Activated B cell treated with CpG ODN at 0.5 μM for 24 hours (primary cell): ENCODE measurements around the gene SCN4B. TPM values are rescaled to one million over a fixed set of nuclear protein-coding genes. Genes with fewer than 3 reads are reported as not detected.

Source experiments
- ATAC-seq: fragments of 200-7000 bp; cut with Tn5 transposase; one replicate; pipeline ENCODE4 v1.10.0; 2021; ENCODE audit warnings: low read depth, mild to moderate bottlenecking, moderate library complexity
- CTCF ChIA-PET: fragments of 350-600 bp; sonication (Branson Sonifier 250); formaldehyde crosslinking; loops from one replicate; lab custom pipeline; 2021; ENCODE audit warnings: antibody characterized with exemption; lab: Charles Lee
- POLR2A ChIA-PET: fragments of 350-600 bp; sonication (Branson Sonifier 250); formaldehyde crosslinking; loops from one replicate; lab custom pipeline; 2021; ENCODE audit warnings: antibody characterized with exemption; lab: Charles Lee
- DNase-seq: peaks from one replicate; pipeline ENCODE4 v3.0.0; 2022
- H3K27ac Mint-ChIP-seq: one replicate; pipeline ENCODE4 v1.8.0; 2020; ENCODE audit warnings: mixed read lengths
- H3K27me3 Mint-ChIP-seq: one replicate; pipeline ENCODE4 v1.8.0; 2021; ENCODE audit warnings: mixed read lengths
- H3K36me3 Mint-ChIP-seq: one replicate; pipeline ENCODE4 v1.8.0; 2021; ENCODE audit warnings: low read depth, mixed read lengths
- H3K4me1 Mint-ChIP-seq: one replicate; pipeline ENCODE4 v1.8.0; 2021; ENCODE audit warnings: mixed read lengths
- H3K4me3 Mint-ChIP-seq: one replicate; pipeline ENCODE4 v1.8.0; 2020; ENCODE audit warnings: mild to moderate bottlenecking, mixed read lengths
- H3K9me3 Mint-ChIP-seq: one replicate; pipeline ENCODE4 v1.8.0; 2020; ENCODE audit warnings: mixed read lengths
- intact Hi-C: fragments of 100-400 bp; cut with micrococcal nuclease; formaldehyde crosslinking; loops from one replicate; pipeline ENCODE4 v1.15.1; 2024
- total RNA-seq: library from RNA; stranded (reverse); gene quantifications from 2 replicates; pipeline ENCODE4 v1.2.3, GENCODE V29; 2022
- TF ChIP-seq, protein P1 (sequence below): fragments of 200-600 bp; IDR thresholded peaks from one replicate; pipeline ENCODE4 v1.8.0; 2022; ENCODE audit warnings: antibody characterized with exemption, mild to moderate bottlenecking

Gene SCN4B
- total RNA-seq, 1 donor from 2014 or later, result not detected

- ChIA-PET POLR2A (no interaction called here), CTCF (no interaction called here)
- no peak for DNase-seq
- Mint-ChIP-seq H3K4me3 (no peak overlapping the region), H3K9me3 (no peaks in the 10 kb centered on the region), H3K36me3 (no peaks in the 10 kb centered on the region), H3K27me3 (peaks cover 35% of the 10 kb centered on the region), H3K4me1 (no peaks in the 10 kb centered on the region), H3K27ac (no peak overlapping the region)
- TF ChIP-seq, protein P1, sequence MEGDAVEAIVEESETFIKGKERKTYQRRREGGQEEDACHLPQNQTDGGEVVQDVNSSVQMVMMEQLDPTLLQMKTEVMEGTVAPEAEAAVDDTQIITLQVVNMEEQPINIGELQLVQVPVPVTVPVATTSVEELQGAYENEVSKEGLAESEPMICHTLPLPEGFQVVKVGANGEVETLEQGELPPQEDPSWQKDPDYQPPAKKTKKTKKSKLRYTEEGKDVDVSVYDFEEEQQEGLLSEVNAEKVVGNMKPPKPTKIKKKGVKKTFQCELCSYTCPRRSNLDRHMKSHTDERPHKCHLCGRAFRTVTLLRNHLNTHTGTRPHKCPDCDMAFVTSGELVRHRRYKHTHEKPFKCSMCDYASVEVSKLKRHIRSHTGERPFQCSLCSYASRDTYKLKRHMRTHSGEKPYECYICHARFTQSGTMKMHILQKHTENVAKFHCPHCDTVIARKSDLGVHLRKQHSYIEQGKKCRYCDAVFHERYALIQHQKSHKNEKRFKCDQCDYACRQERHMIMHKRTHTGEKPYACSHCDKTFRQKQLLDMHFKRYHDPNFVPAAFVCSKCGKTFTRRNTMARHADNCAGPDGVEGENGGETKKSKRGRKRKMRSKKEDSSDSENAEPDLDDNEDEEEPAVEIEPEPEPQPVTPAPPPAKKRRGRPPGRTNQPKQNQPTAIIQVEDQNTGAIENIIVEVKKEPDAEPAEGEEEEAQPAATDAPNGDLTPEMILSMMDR, result no peak
- intact Hi-C loops, result no loop called here
- no peak for ATAC-seq
Observed at GRCh38 chr11:118164885-118165284, 12.3 kb upstream of the SCN4B start.

GRCh38 chr11:118163494-118163893, 10.9 kb upstream of the SCN4B start:
- Mint-ChIP-seq H3K27ac (no peak overlapping the region), H3K27me3 (peaks cover 33% of the 10 kb centered on the region), H3K4me1 (no peaks in the 10 kb centered on the region), H3K4me3 (no peak overlapping the region), H3K36me3 (no peaks in the 10 kb centered on the region), H3K9me3 (no peaks in the 10 kb centered on the region)
- TF ChIP-seq, protein P1, result no peak
- DNase-seq (no peak), ATAC-seq (no peak)
- CTCF ChIA-PET, result no interaction called here
- POLR2A ChIA-PET, result interaction anchor here (0.7 kb wide), 1 partner anchor 260 kb away, joined by 9 read pairs; no protein-coding TSS in a partner anchor
- intact Hi-C loops, result no loop called here

DNA sequence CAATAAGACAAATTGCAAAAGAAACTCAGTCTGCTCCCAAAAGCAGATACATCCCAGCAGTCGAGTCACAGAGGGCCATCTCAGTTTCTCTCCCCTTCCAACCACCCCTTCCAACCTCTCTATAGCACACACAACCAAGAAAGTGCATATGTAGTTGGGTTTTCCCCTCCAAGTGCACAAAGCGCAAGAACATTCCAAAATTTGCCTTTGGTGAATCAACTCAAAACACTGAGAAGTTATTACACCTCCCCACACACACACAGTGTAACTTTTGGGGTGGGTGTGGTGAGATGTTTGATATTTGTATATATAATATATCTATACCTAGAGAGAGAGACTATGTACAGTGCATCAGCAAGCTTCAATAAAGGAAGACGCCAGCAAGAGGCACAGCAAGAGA, 10.2 kb upstream of the SCN4B start:
- CTCF ChIA-PET, result no interaction called here
- ATAC-seq (no peak), DNase-seq (no peak)
- peaks cover 35% of the 10 kb centered on the region for H3K27me3 Mint-ChIP-seq
- no peaks in the 10 kb centered on the region for H3K36me3 Mint-ChIP-seq
- no peaks in the 10 kb centered on the region for H3K4me1 Mint-ChIP-seq
- POLR2A ChIA-PET, result interaction anchor here (0.7 kb wide), 1 partner anchor 260 kb away, joined by 9 read pairs; no protein-coding TSS in a partner anchor
- no peak overlapping the region for H3K27ac Mint-ChIP-seq
- intact Hi-C loops, result no loop called here
- H3K9me3 Mint-ChIP-seq, result no peaks in the 10 kb centered on the region
- H3K4me3 Mint-ChIP-seq, result no peak overlapping the region
- TF ChIP-seq, protein P1, result no peak

GRCh38 chr11:118161786-118162185, 9.2 kb upstream of the SCN4B start:
- TF ChIP-seq, protein P1, result no peak
- ChIA-PET POLR2A (no interaction called here), CTCF (no interaction called here)
- intact Hi-C loops, result no loop called here
- H3K27ac Mint-ChIP-seq, result no peak overlapping the region
- H3K9me3 Mint-ChIP-seq, result no peaks in the 10 kb centered on the region
- no peak for ATAC-seq
- no peaks in the 10 kb centered on the region for H3K4me1 Mint-ChIP-seq
- DNase-seq, result no peak
- no peaks in the 10 kb centered on the region for H3K36me3 Mint-ChIP-seq
- peaks cover 41% of the 10 kb centered on the region for H3K27me3 Mint-ChIP-seq
- H3K4me3 Mint-ChIP-seq, result no peak overlapping the region

GRCh38 chr11:118157186-118157895, 4.7 kb upstream of the SCN4B start:
- no peak for DNase-seq

More at GRCh38 chr11:118157186-118157895, 4.7 kb upstream of the SCN4B start:
- POLR2A ChIA-PET, result no interaction called here
- Mint-ChIP-seq H3K36me3 (no peaks in the 10 kb centered on the region), H3K27me3 (peaks cover 52% of the 10 kb centered on the region), H3K9me3 (no peaks in the 10 kb centered on the region), H3K4me1 (peaks cover 6% of the 10 kb centered on the region), H3K27ac (no peak overlapping the region), H3K4me3 (no peak overlapping the region)
- intact Hi-C loops, result no loop called here
- CTCF ChIA-PET, result no interaction called here
- no peak for ATAC-seq
- TF ChIP-seq, protein P1, result no peak
